Lung microvascular endothelial cell (primary cell): ENCODE results near the gene MCFD2. TPM values are rescaled to one million over a fixed set of nuclear protein-coding genes. Genes with fewer than 3 reads are reported as not detected.

ENCODE experiments used
- DNase-seq, 2 donors: peaks; one replicate each; pipeline versions ENCODE4 v3.0.0 to v3.0.0-alpha.2; 2010; ENCODE audit warnings: low read depth in 2 of 2
- total RNA-seq: library from RNA; depleted of rRNA; stranded (reverse); fragments of >200 nt; gene quantifications from 2 replicates; pipeline ENCODE4 v1.2.1, GENCODE V29; 2014

MCFD2 gene
- total RNA-seq, 1 donor from 2014 or later: 185 TPM

GRCh38 chr2:46875226-46875899 lies 40.2 kb downstream of the MCFD2 start:
- no peak for DNase-seq

GRCh38 chr2:46874236-46874929 lies 41.2 kb downstream of the MCFD2 start:
- DNase-seq: no peak

GRCh38 chr2:46873604-46874068 lies 42.0 kb downstream of the MCFD2 start:
- DNase-seq: peak; percentile 53 to 97

GRCh38 chr2:46872902-46873603 lies 42.6 kb downstream of the MCFD2 start:
- DNase-seq: no peak

- peak in 1 of 2 donors; percentile 67 for DNase-seq
Measured at GRCh38 chr2:46871976-46872381, 43.6 kb downstream of the MCFD2 start.

- DNase-seq: no peak
Measured at GRCh38 chr2:46870051-46870839, 45.4 kb downstream of the MCFD2 start.

GRCh38 chr2:46869621-46870020 lies 46.0 kb downstream of the MCFD2 start:
- no peak for DNase-seq

GRCh38 chr2:46866770-46867246 lies 48.8 kb downstream of the MCFD2 start:
- DNase-seq: peak; percentile 86 to 87

- no peak for DNase-seq
Measured at GRCh38 chr2:46865181-46865970, 50.2 kb downstream of the MCFD2 start.

- no peak for DNase-seq
Measured at GRCh38 chr2:46863882-46864281, 51.7 kb downstream of the MCFD2 start.

- no peak for DNase-seq
Measured at GRCh38 chr2:46862514-46862913, 53.1 kb downstream of the MCFD2 start.

- no peak for DNase-seq
Measured at GRCh38 chr2:46861916-46862315, 53.7 kb downstream of the MCFD2 start.

GRCh38 chr2:46859482-46859881 lies 56.1 kb downstream of the MCFD2 start:
- DNase-seq: no peak

GRCh38 chr2:46858702-46859090 lies 56.9 kb downstream of the MCFD2 start:
- no peak for DNase-seq

GRCh38 chr2:46857871-46858701 lies 57.5 kb downstream of the MCFD2 start:
- DNase-seq: no peak

- no peak for DNase-seq
Measured at GRCh38 chr2:46856336-46856735, 59.3 kb downstream of the MCFD2 start.

GRCh38 chr2:46855805-46856204 lies 59.8 kb downstream of the MCFD2 start:
- DNase-seq: no peak

GRCh38 chr2:46854260-46854659 lies 61.3 kb downstream of the MCFD2 start:
- DNase-seq: peak in 1 of 2 donors; percentile 87

GRCh38 chr2:46852598-46852997 lies 63.0 kb downstream of the MCFD2 start:
- DNase-seq: no peak

- DNase-seq: no peak
Measured at GRCh38 chr2:46852124-46852523, 63.5 kb downstream of the MCFD2 start.
